ENCODE results near the gene CCR6. TPM values are rescaled to one million over a fixed set of nuclear protein-coding genes. Genes with fewer than 3 reads are reported as not detected.

CCR6 gene
- total and polyA plus RNA-seq, 4 donors, result 0.16 to 0.39 (median 0.32) TPM

DNA sequence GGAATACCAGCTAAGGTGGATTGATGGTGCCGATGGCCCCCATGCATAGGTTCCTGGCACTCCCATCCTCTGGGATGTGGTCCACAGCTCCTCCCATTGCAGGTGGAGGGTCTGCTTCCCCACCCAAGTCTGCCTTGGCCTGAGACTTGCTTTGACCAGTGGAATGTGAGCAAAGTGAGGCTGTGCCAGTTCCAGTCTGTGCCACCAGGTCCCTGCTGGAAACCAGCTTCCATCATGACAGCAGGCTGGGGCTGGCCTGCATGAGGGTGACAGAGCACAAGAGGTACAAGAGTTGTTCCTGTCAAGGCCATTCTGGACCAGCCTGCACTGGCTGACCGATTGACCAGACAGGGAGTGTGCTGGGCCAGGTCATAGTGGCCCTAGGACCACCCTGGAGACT is 27.0 kb upstream of the CCR6 start:
- DNase-seq, result no peak
- Histone ChIP-seq H3K36me3 (ENCODE audit: control insufficient read depth in 4 of 4, insufficient read depth in 4 of 4, low read length in 4 of 4) (no peaks in the 10 kb centered on the region), H3K4me1 (ENCODE audit: control insufficient read depth in 5 of 5, insufficient read depth in 5 of 5, low read length in 5 of 5) (no peaks in the 10 kb centered on the region), H3K4me3 (no peak overlapping the region), H3K9me3 (ENCODE audit: control insufficient read depth in 4 of 4, insufficient read depth in 3 of 4, low read length in 3 of 4) (no peaks in the 10 kb centered on the region), H3K9ac (ENCODE audit: insufficient read depth in 1 of 2, low read length in 2 of 2) (no peak overlapping the region), H3K27me3 (ENCODE audit: control insufficient read depth in 3 of 3, insufficient read depth in 3 of 3, low read length in 2 of 3) (no peaks in the 10 kb centered on the region), H3K27ac (ENCODE audit: low read depth in 1 of 2, low read length in 1 of 2) (no peak overlapping the region)
- no peak for TF ChIP-seq CTCF (IDR thresholded peaks at IDR 0.05; ENCODE audit: control extremely low read depth, extremely low read depth)
- 95 to 100% methylated on average over 2 of the region's 2 CpGs for WGBS, 2 donors
- no peak for ATAC-seq (ENCODE audit: insufficient read depth, low FRiP score)

DNA sequence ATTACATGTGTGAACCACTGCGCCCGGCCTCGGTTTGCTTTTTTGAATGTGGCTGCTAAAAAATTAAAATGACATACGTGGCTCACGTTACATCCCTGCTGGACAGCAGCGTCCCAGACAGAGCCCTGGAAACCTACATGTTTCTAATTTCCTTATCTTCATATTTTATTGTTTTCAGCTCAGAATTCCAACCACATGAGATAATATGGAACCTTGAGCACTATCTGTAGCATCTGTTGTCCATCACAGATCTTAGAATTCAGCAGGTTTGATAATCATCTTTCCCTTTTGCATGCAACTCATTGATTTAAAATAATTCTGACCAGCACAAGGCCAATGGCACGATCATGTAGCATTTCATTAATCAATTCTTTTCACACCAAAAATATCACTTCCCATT is 25.9 kb upstream of the CCR6 start:
- no peaks in the 10 kb centered on the region for H3K9me3 ChIP-seq (ENCODE audit: control insufficient read depth in 4 of 4, insufficient read depth in 3 of 4, low read length in 3 of 4)
- no peaks in the 10 kb centered on the region for H3K4me1 ChIP-seq (ENCODE audit: control insufficient read depth in 5 of 5, insufficient read depth in 5 of 5, low read length in 5 of 5)
- H3K4me3 ChIP-seq, result no peak overlapping the region
- WGBS, 2 donors, result 94 to 95% methylated on average over 7 of the region's 7 CpGs
- H3K27ac ChIP-seq (ENCODE audit: low read depth in 1 of 2, low read length in 1 of 2), result no peak overlapping the region
- H3K9ac ChIP-seq (ENCODE audit: insufficient read depth in 1 of 2, low read length in 2 of 2), result no peak overlapping the region
- no peak for TF ChIP-seq CTCF (IDR thresholded peaks at IDR 0.05; ENCODE audit: control extremely low read depth, extremely low read depth)
- DNase-seq (no peak), ATAC-seq (ENCODE audit: insufficient read depth, low FRiP score) (no peak)
- no peaks in the 10 kb centered on the region for H3K36me3 ChIP-seq (ENCODE audit: control insufficient read depth in 4 of 4, insufficient read depth in 4 of 4, low read length in 4 of 4)
- H3K27me3 ChIP-seq (ENCODE audit: control insufficient read depth in 3 of 3, insufficient read depth in 3 of 3, low read length in 2 of 3), result no peaks in the 10 kb centered on the region

DNA sequence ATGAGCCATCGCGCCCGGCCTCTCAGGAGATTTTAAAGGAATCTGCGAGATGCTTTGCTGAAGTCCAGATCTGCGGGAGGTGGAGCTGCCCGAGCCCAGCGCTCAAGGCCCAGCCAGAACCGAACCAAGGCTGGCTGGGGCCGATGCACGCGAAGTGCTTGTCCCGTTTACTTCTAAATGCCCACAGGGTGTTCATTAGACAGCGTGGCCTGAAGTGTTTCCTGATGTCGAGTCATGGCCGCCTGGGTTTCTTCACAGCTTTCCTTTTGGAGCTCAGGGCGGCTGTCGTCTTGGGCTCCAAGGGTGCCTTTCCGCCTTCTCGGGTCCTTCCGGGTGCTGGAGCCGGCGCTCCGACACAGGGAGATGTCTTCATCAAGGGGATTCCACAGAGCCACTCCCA is 25.1 kb upstream of the CCR6 start:
- Histone ChIP-seq H3K27ac (ENCODE audit: low read depth in 1 of 2, low read length in 1 of 2) (no peak overlapping the region), H3K9me3 (ENCODE audit: control insufficient read depth in 4 of 4, insufficient read depth in 3 of 4, low read length in 3 of 4) (no peaks in the 10 kb centered on the region), H3K9ac (ENCODE audit: insufficient read depth in 1 of 2, low read length in 2 of 2) (no peak overlapping the region), H3K4me3 (no peak overlapping the region), H3K27me3 (ENCODE audit: control insufficient read depth in 3 of 3, insufficient read depth in 3 of 3, low read length in 2 of 3) (no peaks in the 10 kb centered on the region), H3K4me1 (ENCODE audit: control insufficient read depth in 5 of 5, insufficient read depth in 5 of 5, low read length in 5 of 5) (no peaks in the 10 kb centered on the region), H3K36me3 (ENCODE audit: control insufficient read depth in 4 of 4, insufficient read depth in 4 of 4, low read length in 4 of 4) (no peaks in the 10 kb centered on the region)
- TF ChIP-seq CTCF (IDR thresholded peaks at IDR 0.05; ENCODE audit: control extremely low read depth, extremely low read depth), result no peak
- ATAC-seq (ENCODE audit: insufficient read depth, low FRiP score), result no peak
- WGBS, 2 donors, result 95% methylated on average over 23 of the region's 23 CpGs
- DNase-seq, result no peak

GRCh38 chr6:167098825-167099225 is 24.1 kb upstream of the CCR6 start:
- Histone ChIP-seq H3K36me3 (ENCODE audit: control insufficient read depth in 4 of 4, insufficient read depth in 4 of 4, low read length in 4 of 4) (no peaks in the 10 kb centered on the region), H3K4me3 (no peak overlapping the region), H3K9ac (ENCODE audit: insufficient read depth in 1 of 2, low read length in 2 of 2) (no peak overlapping the region), H3K4me1 (ENCODE audit: control insufficient read depth in 5 of 5, insufficient read depth in 5 of 5, low read length in 5 of 5) (no peaks in the 10 kb centered on the region), H3K27me3 (ENCODE audit: control insufficient read depth in 3 of 3, insufficient read depth in 3 of 3, low read length in 2 of 3) (no peaks in the 10 kb centered on the region), H3K27ac (ENCODE audit: low read depth in 1 of 2, low read length in 1 of 2) (no peak overlapping the region), H3K9me3 (ENCODE audit: control insufficient read depth in 4 of 4, insufficient read depth in 3 of 4, low read length in 3 of 4) (no peaks in the 10 kb centered on the region)
- DNase-seq (no peak), ATAC-seq (ENCODE audit: insufficient read depth, low FRiP score) (no peak)
- TF ChIP-seq CTCF (IDR thresholded peaks at IDR 0.05; ENCODE audit: control extremely low read depth, extremely low read depth), result no peak
- WGBS, 2 donors, result 60 to 72% methylated on average over 4 of the region's 4 CpGs

Measured in lung (tissue), 12 donors.